A673 (cell line): Measurements from ENCODE around the gene FNDC3B. TPM values are rescaled to one million over a fixed set of nuclear protein-coding genes. Genes with fewer than 3 reads are reported as not detected.

Experiments
- BruUV-seq: library from RNA; stranded (reverse); fragments of 400-500 nt; replicated peaks from 2 replicates; lab custom pipeline; 2021; lab: Mats Ljungman, UMichigan
- CTCF ChIA-PET: fragments of 300-600 bp; sonication (Branson Sonifier 250); formaldehyde crosslinking; loops from one replicate; lab custom pipeline; 2022; ENCODE audit warnings: antibody characterized with exemption; lab: Charles Lee
- POLR2A ChIA-PET: fragments of 300-600 bp; sonication (Branson Sonifier 250); formaldehyde crosslinking; loops from one replicate; lab custom pipeline; 2022; ENCODE audit warnings: antibody characterized with exemption; ENCODE audit not compliant: low non-redundant PET; lab: Charles Lee
- DNase-seq: peaks from one replicate; pipeline ENCODE4 v3.0.0-alpha.2; 2015; ENCODE audit warnings: low spot score
- H3K27ac ChIP-seq: fragments of 200-600 bp; sonication (generic); 2 replicates; pipeline ENCODE4 v1.5.1; 2016; ENCODE audit warnings: mixed run types, low read depth, mild to moderate bottlenecking, mixed read lengths, antibody characterized with exemption, low read length; ENCODE audit not compliant: poor library complexity, severe bottlenecking
- H3K27me3 ChIP-seq: fragments of 200-600 bp; sonication (generic); replicated peaks from 2 replicates; pipeline ENCODE4 v1.6.1; 2017; ENCODE audit warnings: mixed run types, low read depth, mild to moderate bottlenecking, mixed read lengths, antibody characterized with exemption, low read length; ENCODE audit not compliant: insufficient read depth, poor library complexity
- H3K36me3 ChIP-seq: fragments of 200-600 bp; sonication (generic); 2 replicates; pipeline ENCODE4 v1.6.1; 2016; ENCODE audit warnings: mixed run types, mild to moderate bottlenecking, mixed read lengths, antibody characterized with exemption, low read length; ENCODE audit not compliant: insufficient read depth, poor library complexity, severe bottlenecking
- H3K4me1 ChIP-seq: fragments of 200-600 bp; sonication (generic); 2 replicates; pipeline ENCODE4 v1.6.1; 2017; ENCODE audit warnings: mixed run types, mild to moderate bottlenecking, mixed read lengths, antibody characterized with exemption, low read length; ENCODE audit not compliant: insufficient read depth, poor library complexity, severe bottlenecking
- H3K4me3 ChIP-seq: fragments of 200-600 bp; sonication (generic); 2 replicates; pipeline ENCODE4 v1.5.1; 2016; ENCODE audit warnings: low read depth, mixed run types, mild to moderate bottlenecking, mixed read lengths, low read length; ENCODE audit not compliant: poor library complexity, severe bottlenecking
- H3K9me3 ChIP-seq: fragments of 200-600 bp; sonication (generic); 2 replicates; pipeline ENCODE4 v1.6.1; 2016; ENCODE audit warnings: mixed run types, low read depth, mild to moderate bottlenecking, mixed read lengths, antibody characterized with exemption, low read length; ENCODE audit not compliant: poor library complexity, severe bottlenecking
- CTCF ChIP-seq: fragments of 300-800, 200-600 bp; sonication (generic); conservative IDR thresholded peaks from 2 replicates; pipeline ENCODE4 v1.5.1; 2017; ENCODE audit warnings: low read depth, mild to moderate bottlenecking, antibody characterized with exemption, low read length, moderate library complexity, mixed read lengths
- EZH2 ChIP-seq: fragments of 200-600 bp; sonication (generic); IDR thresholded peaks from 2 replicates; pipeline ENCODE4 v1.6.1; 2017; ENCODE audit warnings: borderline replicate concordance, low read depth, mild to moderate bottlenecking, mixed read lengths, antibody characterized with exemption, low read length; ENCODE audit not compliant: poor library complexity, severe bottlenecking
- intact Hi-C: fragments of 100-400 bp; cut with micrococcal nuclease; formaldehyde crosslinking; loops from one replicate; pipeline ENCODE4 v1.10.0; 2022; ENCODE audit not compliant: unreplicated experiment
- total RNA-seq: library from RNA; stranded (reverse); gene quantifications from 2 replicates; pipeline ENCODE4 v1.2.3, GENCODE V29; 2021

The FNDC3B gene
- total RNA-seq, 1 experiment from 2014 or later: 50.8 TPM

- no peaks in the 10 kb centered on the region for H3K9me3 ChIP-seq
- no peaks in the 10 kb centered on the region for H3K27me3 ChIP-seq
- no TSS peak for BruUV-seq
- DNase-seq: no peak
- H3K4me1 ChIP-seq: peaks cover 43% of the 10 kb centered on the region
- CTCF ChIA-PET: no interaction called here
- H3K4me3 ChIP-seq: no peak overlapping the region
- TF ChIP-seq EZH2 (no peak), CTCF (no peak)
- H3K27ac ChIP-seq: no peak overlapping the region
- H3K36me3 ChIP-seq: no peaks in the 10 kb centered on the region
- POLR2A ChIA-PET: no interaction called here
- intact Hi-C loops: no loop called here
These were observed 92.8 kb downstream of the FNDC3B start for GRCh38 chr3:172132159-172132586.

DNA sequence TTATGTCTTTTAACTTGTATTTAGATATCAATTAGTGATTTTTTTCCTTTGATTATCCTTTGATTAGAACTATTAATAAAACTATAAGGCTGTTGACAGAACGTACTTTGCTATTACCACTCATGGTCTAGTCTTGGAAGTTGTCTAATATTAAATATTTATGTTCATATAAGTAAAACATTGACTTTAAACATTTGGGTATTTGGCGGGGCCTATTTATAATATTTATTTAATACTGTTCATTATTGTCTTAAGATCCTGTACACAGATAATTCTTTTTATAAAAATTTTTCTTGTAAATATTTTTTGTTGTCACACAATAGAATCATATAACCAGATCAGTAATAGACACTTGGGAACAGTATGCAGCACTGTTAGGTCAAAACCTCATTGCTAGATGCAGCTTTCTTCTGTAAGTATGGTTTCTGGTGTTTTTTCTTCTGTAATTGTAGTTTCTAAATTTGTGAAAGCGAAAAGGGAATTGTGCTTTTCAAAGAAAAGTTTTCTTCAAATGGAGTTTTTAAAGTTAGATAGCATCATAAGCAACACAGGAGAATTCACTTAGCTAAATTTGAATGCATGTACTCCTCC is 93.4 kb downstream of the FNDC3B start:
- no peak for TF ChIP-seq EZH2
- TF ChIP-seq CTCF: no peak

GRCh38 chr3:172133838-172134237 is 94.5 kb downstream of the FNDC3B start:
- no peaks in the 10 kb centered on the region for H3K36me3 ChIP-seq
- no TSS peak for BruUV-seq
- no peak overlapping the region for H3K27ac ChIP-seq
- H3K4me3 ChIP-seq: no peak overlapping the region
- TF ChIP-seq CTCF: no peak
- TF ChIP-seq EZH2: no peak
- DNase-seq: no peak
- ChIA-PET POLR2A (no interaction called here), CTCF (no interaction called here)
- peaks cover 58% of the 10 kb centered on the region for H3K4me1 ChIP-seq
- intact Hi-C loops: no loop called here
- H3K9me3 ChIP-seq: no peaks in the 10 kb centered on the region
- H3K27me3 ChIP-seq: no peaks in the 10 kb centered on the region

More for the DNA sequence above, 93.4 kb downstream of the FNDC3B start:
- no peaks in the 10 kb centered on the region for H3K36me3 ChIP-seq
- H3K27me3 ChIP-seq: no peaks in the 10 kb centered on the region
- no peak overlapping the region for H3K4me3 ChIP-seq
- no peak for DNase-seq
- no peak overlapping the region for H3K27ac ChIP-seq
- no TSS peak for BruUV-seq
- ChIA-PET CTCF (no interaction called here), POLR2A (no interaction called here)
- peaks cover 48% of the 10 kb centered on the region for H3K4me1 ChIP-seq
- no peaks in the 10 kb centered on the region for H3K9me3 ChIP-seq
- intact Hi-C loops: no loop called here
